Measurements from ENCODE around the gene VPS16. TPM values are rescaled to one million over a fixed set of nuclear protein-coding genes. Genes with fewer than 3 reads are reported as not detected.
A peak's percentile ranks its signal among the peaks of the same experiment; 100 is the strongest.

The VPS16 gene
- polyA plus RNA-seq, 1 experiment = 33.5 TPM

DNA sequence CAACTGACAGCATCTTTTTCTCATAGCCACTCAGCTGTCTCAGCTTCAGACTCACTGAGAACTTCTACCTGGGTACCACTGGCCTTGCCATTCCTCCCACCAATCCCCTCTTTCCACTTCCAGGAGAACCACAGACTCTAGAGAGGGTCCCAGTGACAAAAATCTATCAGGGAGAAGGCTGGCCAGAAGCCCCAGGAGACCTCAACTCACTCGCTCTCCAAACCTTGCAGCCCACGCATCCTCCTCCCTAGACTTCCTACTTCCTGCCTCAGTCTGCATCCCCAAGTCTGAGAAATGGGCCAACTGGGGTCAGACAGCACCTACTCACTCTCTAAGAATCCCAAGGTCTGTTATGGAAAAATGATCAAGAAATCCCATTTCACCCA is 23.2 kb upstream of the VPS16 start:
- H3K27ac ChIP-seq (ENCODE audit: low read depth, low read length) = no peak overlapping the region
- no peaks in the 10 kb centered on the region; the same call in 1 of the 2 replicates for H3K9me3 ChIP-seq (ENCODE audit: control insufficient read depth, insufficient read depth, low read length)
- peaks cover 6% of the 10 kb centered on the region for H3K27me3 ChIP-seq (ENCODE audit: control insufficient read depth, insufficient read depth, low read length)
- TF ChIP-seq CTCF (IDR thresholded peaks at IDR 0.05; ENCODE audit: low read depth, low read length) = no peak
- CTCF ChIA-PET = no interaction called here
- no peak overlapping the region for H3K4me3 ChIP-seq (ENCODE audit: low read depth, low read length)
- no peak for DNase-seq (ENCODE audit: low read depth, low spot score)
- POLR2A ChIA-PET = interaction anchor here (1.0 kb wide), 1 partner anchor 23 kb away, joined by 3 read pairs; the partner anchor contains the start of genes PCED1A and VPS16

- ChIA-PET POLR2A (interaction anchor here (1.0 kb wide), 2 partner anchors 9 to 22 kb away, joined by 3 to 6 read pairs; partner anchors contain the start of genes PCED1A and VPS16), CTCF (no interaction called here)
- Histone ChIP-seq H3K27ac (ENCODE audit: low read depth, low read length) (no peak overlapping the region), H3K27me3 (ENCODE audit: control insufficient read depth, insufficient read depth, low read length) (peaks cover 6% of the 10 kb centered on the region), H3K9me3 (ENCODE audit: control insufficient read depth, insufficient read depth, low read length) (no peaks in the 10 kb centered on the region; the same call in 1 of the 2 replicates), H3K4me3 (ENCODE audit: low read depth, low read length) (no peak overlapping the region)
- no peak for TF ChIP-seq CTCF (IDR thresholded peaks at IDR 0.05; ENCODE audit: low read depth, low read length)
- DNase-seq (ENCODE audit: low read depth, low spot score) = no peak
Observed at GRCh38 chr20:2817891-2818595, 22.5 kb upstream of the VPS16 start.

DNA sequence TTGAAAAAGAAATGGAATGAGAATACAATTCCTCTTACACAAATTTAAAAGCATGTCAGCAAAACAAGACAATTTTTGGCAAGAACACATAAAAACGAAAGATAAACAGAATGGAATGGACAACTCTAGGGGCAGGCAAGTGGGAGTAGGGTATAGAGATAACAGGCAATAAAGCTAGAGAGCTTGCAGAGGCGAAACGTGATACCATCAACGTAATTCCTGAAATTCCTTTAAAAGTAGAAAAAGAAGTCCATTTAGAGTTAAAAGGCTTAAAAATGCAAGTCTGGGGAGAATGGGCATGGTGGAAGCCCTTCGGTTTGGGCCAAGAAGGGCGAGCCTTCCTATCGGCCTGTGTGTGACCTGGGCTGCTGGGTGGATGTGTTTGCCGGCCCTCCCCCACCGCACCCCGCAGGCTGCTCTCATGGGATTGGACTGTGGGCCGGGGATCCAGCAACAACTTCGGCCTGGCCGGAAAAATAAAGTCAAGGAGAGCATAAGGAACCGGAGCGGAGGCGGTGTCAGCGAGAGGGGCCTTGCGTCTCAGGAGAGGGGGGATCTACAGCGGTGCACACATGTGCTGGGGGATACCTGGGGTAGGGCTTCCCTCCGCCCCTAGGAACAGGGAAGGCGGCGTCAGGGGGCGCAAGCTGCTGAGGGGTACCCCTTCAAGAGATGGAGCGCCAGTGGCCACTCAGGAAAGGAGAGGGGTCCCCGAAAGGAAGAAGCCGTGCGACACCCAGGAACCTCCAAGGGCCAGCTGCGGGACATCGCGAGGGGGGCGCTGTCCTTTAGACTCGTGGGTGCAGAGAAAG is 20.3 kb upstream of the VPS16 start:
- H3K9me3 ChIP-seq (ENCODE audit: control insufficient read depth, insufficient read depth, low read length) = no peaks in the 10 kb centered on the region; the same call in 1 of the 2 replicates
- ChIA-PET POLR2A (interaction anchor here (0.8 kb wide), 1 partner anchor 58 kb away, joined by 8 read pairs; no protein-coding TSS in a partner anchor), CTCF (interaction anchor here (1.0 kb wide), 1 partner anchor 24 kb away, joined by 3 read pairs; no protein-coding TSS in a partner anchor)
- no peak for TF ChIP-seq CTCF (IDR thresholded peaks at IDR 0.05; ENCODE audit: low read depth, low read length)
- H3K4me3 ChIP-seq (ENCODE audit: low read depth, low read length) = peak overlapping the region; percentile 20; the same call in 1 of the 2 replicates
- no peak for DNase-seq (ENCODE audit: low read depth, low spot score)
- peak overlapping the region; percentile 70 for H3K27ac ChIP-seq (ENCODE audit: low read depth, low read length)
- H3K27me3 ChIP-seq (ENCODE audit: control insufficient read depth, insufficient read depth, low read length) = peaks cover 6% of the 10 kb centered on the region

DNA sequence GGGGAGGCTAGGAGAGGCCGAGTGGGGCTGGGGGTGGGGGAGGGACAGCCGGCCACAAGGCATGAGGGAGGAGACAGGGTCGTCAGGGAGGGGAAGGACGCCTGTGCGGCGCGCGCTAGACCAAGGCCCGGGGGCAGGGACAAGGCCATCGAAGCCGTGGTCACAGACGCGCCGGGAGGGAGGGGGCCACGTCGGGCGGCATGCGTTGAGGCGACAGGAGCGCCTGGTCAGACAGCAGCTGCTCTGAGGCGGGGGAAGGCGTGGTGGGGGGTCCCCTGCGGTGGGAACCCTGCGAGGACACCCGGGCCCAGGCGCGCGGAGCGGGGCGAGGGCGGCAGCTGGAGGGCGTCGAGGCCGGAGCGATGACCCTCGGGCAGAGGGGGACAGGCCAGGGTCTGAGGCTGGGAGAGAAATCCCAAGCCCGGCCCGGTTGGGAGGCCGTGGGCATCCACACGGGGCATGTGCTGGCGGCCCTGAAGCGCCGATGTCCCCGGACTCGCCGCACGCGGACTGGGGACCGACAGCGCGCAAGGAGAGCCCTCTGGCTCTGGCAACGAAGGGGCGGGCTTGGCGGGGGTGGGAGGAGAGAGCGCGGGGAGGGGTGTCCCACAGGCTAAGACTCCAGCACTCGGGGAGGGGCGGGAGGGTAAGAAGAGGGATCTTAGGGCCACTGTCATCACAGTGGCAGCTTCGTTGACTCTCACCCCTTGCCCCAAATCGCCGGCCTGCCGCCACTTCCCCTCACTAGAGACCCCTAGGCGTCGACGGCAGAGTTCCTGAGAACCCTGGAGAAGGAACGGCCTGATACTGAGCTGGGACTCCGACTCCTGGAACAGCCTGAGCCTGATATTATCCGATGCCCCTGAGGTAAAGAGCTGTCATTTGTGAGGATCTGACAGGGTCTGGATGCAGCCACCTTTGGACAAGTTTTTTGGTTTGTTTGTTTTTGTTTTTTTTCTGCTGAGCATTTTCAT is 19.4 kb upstream of the VPS16 start:
- TF ChIP-seq CTCF (IDR thresholded peaks at IDR 0.05; ENCODE audit: low read depth, low read length) = no peak
- no peak for DNase-seq (ENCODE audit: low read depth, low spot score)
- no peaks in the 10 kb centered on the region; the same call in 1 of the 2 replicates for H3K9me3 ChIP-seq (ENCODE audit: control insufficient read depth, insufficient read depth, low read length)
- no peak overlapping the region for H3K27ac ChIP-seq (ENCODE audit: low read depth, low read length)
- no peak overlapping the region for H3K4me3 ChIP-seq (ENCODE audit: low read depth, low read length)
- POLR2A ChIA-PET = interaction anchor here (0.8 to 1.2 kb wide), 2 partner anchors 10 to 11 kb away, joined by 3 to 7 read pairs; no protein-coding TSS in a partner anchor
- CTCF ChIA-PET = interaction anchor here (0.6 kb wide), 1 partner anchor 122 kb away, joined by 3 read pairs; no protein-coding TSS in a partner anchor
- peaks cover 6% of the 10 kb centered on the region for H3K27me3 ChIP-seq (ENCODE audit: control insufficient read depth, insufficient read depth, low read length)

All from AG04450 (cell line).